Hematopoietic multipotent progenitor cell treated with erythropoietin and hydrocortisone succinate and interleukin-3 and kit ligand, for 6 days (in vitro differentiated cells): ENCODE results near the gene NBPF12.
"Not testable (repeated sequence)": the region's sequence is repeated elsewhere in the genome, so short reads cannot be mapped to it uniquely, and the experiment has no call there.

Source experiments
- DNase-seq: peaks from one replicate; pipeline ENCODE4 v3.0.0-alpha.2; 2015

The NBPF12 gene

GRCh38 chr1:146985855-146986254 lies 47.7 kb downstream of the NBPF12 start:
- DNase-seq, result not testable (repeated sequence)

GRCh38 chr1:146986450-146986849 lies 48.3 kb downstream of the NBPF12 start:
- not testable (repeated sequence) for DNase-seq

- DNase-seq, result not testable (repeated sequence)
Measured at GRCh38 chr1:146987502-146987901, 49.4 kb downstream of the NBPF12 start.

GRCh38 chr1:146989455-146989854 lies 51.3 kb downstream of the NBPF12 start:
- not testable (repeated sequence) for DNase-seq

- not testable (repeated sequence) for DNase-seq
Measured at GRCh38 chr1:147008495-147008894, 70.4 kb downstream of the NBPF12 start.

GRCh38 chr1:147026975-147027374 lies 88.9 kb downstream of the NBPF12 start:
- DNase-seq, result not testable (repeated sequence)

GRCh38 chr1:147030066-147030653 lies 92.0 kb downstream of the NBPF12 start:
- DNase-seq, result not testable (repeated sequence)

- DNase-seq, result no peak
Measured at GRCh38 chr1:147039916-147040315, 101.8 kb downstream of the NBPF12 start.

GRCh38 chr1:147042891-147043290 lies 104.8 kb downstream of the NBPF12 start:
- DNase-seq, result not testable (repeated sequence)

GRCh38 chr1:147044511-147044910 lies 106.4 kb downstream of the NBPF12 start:
- not testable (repeated sequence) for DNase-seq
